K562 (cell line): ENCODE measurements around the gene SYF2. TPM values are rescaled to one million over a fixed set of nuclear protein-coding genes. Genes with fewer than 3 reads are reported as not detected.
A peak's percentile ranks its signal among the peaks of the same experiment; 100 is the strongest.

Experiments
- ARNT ChIP-seq, 2 experiments: fragments of 450-650 bp; IDR thresholded peaks; 2 replicates each; pipeline ENCODE4 v1.6.1; 2016; ENCODE audit warnings: mild to moderate bottlenecking in 1 of 2
- CCNT2 ChIP-seq: IDR thresholded peaks from 2 replicates; pipeline ENCODE4 v1.6.1; 2011; ENCODE audit warnings: borderline replicate concordance, low read depth, mild to moderate bottlenecking, moderate library complexity, mixed read lengths, low read length; ENCODE audit not compliant: insufficient read length; ENCODE audit errors: extremely low read depth
- E4F1 ChIP-seq: fragments of 250-450 bp; sonication (Bioruptor Pico); IDR thresholded peaks from 2 replicates; pipeline ENCODE4 v1.5.0; 2021; ENCODE audit warnings: mild to moderate bottlenecking, borderline replicate concordance
- FUS ChIP-seq: fragments of 200-400 bp; formaldehyde crosslinking; optimal IDR thresholded peaks from 2 replicates; pipeline ENCODE3; 2017; ENCODE audit warnings: low read depth, low read length
- MGA ChIP-seq: fragments of 450-650 bp; IDR thresholded peaks from 2 replicates; pipeline ENCODE4 v1.6.1; 2016; ENCODE audit warnings: mild to moderate bottlenecking, moderate library complexity
- NR2F6 ChIP-seq: fragments of 450-650 bp; formaldehyde crosslinking; IDR thresholded peaks from 2 replicates; pipeline ENCODE4 v1.4.0; 2020; ENCODE audit warnings: mild to moderate bottlenecking
- POLR3G ChIP-seq: IDR thresholded peaks from 2 replicates; pipeline ENCODE4 v1.6.1; 2011; ENCODE audit not compliant: insufficient read length, insufficient replicate concordance; ENCODE audit errors: extremely low read depth
- RCOR1 ChIP-seq, 2 experiments: IDR thresholded peaks; 2 replicates each; pipeline ENCODE4 v1.6.1; 2012; ENCODE audit warnings: low read depth in 2 of 2, low read length in 2 of 2, borderline replicate concordance in 1 of 2, improper control_type of control experiment in 1 of 2
- TRIM24 ChIP-seq, 2 experiments: fragments of 450-650 bp; IDR thresholded peaks; 2 replicates each; pipeline ENCODE4 v1.6.1; 2016
- XRCC3 ChIP-seq: fragments of 450-650 bp; IDR thresholded peaks from 2 replicates; pipeline ENCODE4 v1.6.1; 2017; ENCODE audit warnings: mild to moderate bottlenecking, moderate library complexity
- ZC3H11A ChIP-seq: IDR thresholded peaks from 2 replicates; pipeline ENCODE4 v1.6.1; 2012; ENCODE audit warnings: low read depth, low read length, improper control_type of control experiment
- ZNF146 ChIP-seq: IDR thresholded peaks from one replicate; pipeline ENCODE4 v1.6.1; 2018; ENCODE audit warnings: missing compliant biosample characterization; ENCODE audit not compliant: unreplicated experiment
- ZNF197 ChIP-seq: fragments of 200-800 bp; sonication (Bioruptor generic); IDR thresholded peaks from 2 replicates; pipeline ENCODE4 v1.6.1; 2016; ENCODE audit warnings: low read depth, missing genetic modification characterization, missing compliant biosample characterization
- ZNF561 ChIP-seq: fragments of 450-650 bp; formaldehyde crosslinking; conservative IDR thresholded peaks from 2 replicates; pipeline ENCODE4 v1.4.0; 2020; ENCODE audit warnings: mild to moderate bottlenecking, moderate library complexity
- polyA plus RNA-seq, 8 experiments: library from polyadenylated mRNA; depleted of rRNA in 4 of 8; stranded (reverse) in 5 of 8; unstranded in 3 of 8; fragments of >200 nt; fragmentation: Nextera tagmentation in 2 of 8; fragmentation: Illumina TruSeq in 1 of 8; extraction: Ambion mirVana in 2 of 8; extraction: Trizol in 1 of 8; gene quantifications; 2 replicates each; pipeline versions ENCODE4 v1.2.1 to v1.2.3, GENCODE V29; 2011 to 2014; ENCODE audit warnings: inconsistent platforms in 1 of 8, missing spikeins in 1 of 8
- total RNA-seq, 7 experiments: library from RNA; depleted of rRNA in 6 of 7; stranded (reverse); fragments of >200 nt in 6 of 7; fragmentation: Illumina TruSeq in 2 of 7; extraction: Trizol in 2 of 7; gene quantifications; 2 replicates each; pipeline versions ENCODE4 v1.2.1 to v1.2.3, GENCODE V29; 2011 to 2021; ENCODE audit warnings: low replicate concordance in 1 of 7

The SYF2 gene
- total and polyA plus RNA-seq, 9 of the 15 experiments (the other 6 are each of a cell fraction or from before 2014, with no cell fraction given), result 20.9 to 69.0 (median 43.2) TPM

DNA sequence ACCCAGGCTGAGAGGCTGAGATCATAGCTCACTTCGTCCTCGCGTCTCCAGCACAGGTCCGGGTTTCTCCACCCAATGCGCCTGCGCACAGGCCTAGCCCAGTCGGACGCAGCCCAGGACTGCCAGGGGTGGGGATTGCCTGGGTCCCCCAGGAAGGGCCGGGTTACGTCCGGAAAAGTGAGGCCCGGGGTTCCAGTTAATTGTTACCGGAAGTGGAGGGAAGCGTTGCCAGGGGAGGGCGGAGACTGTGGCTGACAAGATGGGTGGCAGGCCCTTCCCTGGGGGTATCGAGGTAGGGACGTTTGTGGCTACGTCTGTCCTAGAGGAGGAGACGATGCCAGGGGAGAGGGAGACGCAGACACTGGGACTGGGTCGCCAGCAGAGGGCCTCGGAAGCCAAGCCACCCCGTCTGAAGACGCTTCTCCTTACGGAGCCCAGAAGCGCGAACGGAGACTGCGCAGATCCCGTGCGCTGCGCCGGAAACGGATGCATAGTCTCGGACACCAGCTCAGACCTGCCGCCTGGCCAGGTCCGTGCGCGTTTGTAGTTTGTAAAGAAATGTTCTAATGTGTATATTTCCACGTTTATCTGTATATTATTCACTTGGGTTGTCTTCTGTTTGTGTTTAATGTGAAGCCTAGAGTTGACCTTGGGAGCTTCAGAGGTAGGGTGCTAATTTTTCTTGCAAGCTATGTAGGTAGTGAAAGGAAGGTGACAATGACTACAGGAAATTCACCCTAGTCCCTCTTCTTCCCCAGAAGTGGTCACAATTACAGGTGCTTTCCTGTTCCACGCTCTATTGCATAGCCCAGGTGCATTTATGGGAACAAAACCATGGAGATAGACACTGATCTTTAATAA lies 7.6 kb upstream of the SYF2 start (continued):
- TF ChIP-seq FUS, result no peak
- peak; percentile 87 for TF ChIP-seq CCNT2
- no peak; a peak in 1 of 4 replicates for TF ChIP-seq ARNT (IDR thresholded peaks at IDR 0.05)
- no peak for TF ChIP-seq XRCC3
- no peak for TF ChIP-seq ZNF561
- peak; percentile 7 to 57; a peak in 2 of 4 replicates for TF ChIP-seq TRIM24 (IDR thresholded peaks at IDR 0.05)
- no peak for TF ChIP-seq E4F1 (CRISPR knock-in tag)
- no peak for TF ChIP-seq POLR3G
- TF ChIP-seq ZNF146, result no peak
- peak; percentile 6 to 63; a peak in 1 of 4 replicates for TF ChIP-seq RCOR1 (IDR thresholded peaks at IDR 0.05; ENCODE audit: borderline replicate concordance in 1 of 2, low read depth in 2 of 2, low read length in 2 of 2)
- no peak for TF ChIP-seq ZC3H11A
- peak; percentile 29; the same call in 1 of the 2 replicates for TF ChIP-seq MGA
- TF ChIP-seq NR2F6 (CRISPR knock-in tag), result 0 out of 2 replicates have a peak, but pooled peaks have one; percentile 24
- TF ChIP-seq ZNF197 (CRISPR knock-in tag), result no peak
